HCT116 (cell line): ENCODE data around the gene HDAC7.

ENCODE experiments used
- EZH2 ChIP-seq: fragments of 200-600 bp; sonication (generic); IDR thresholded peaks from 2 replicates; pipeline ENCODE4 v1.6.1; 2017; ENCODE audit warnings: antibody characterized with exemption, mixed run types
- POLR2A ChIP-seq: IDR thresholded peaks from 2 replicates; pipeline ENCODE4 v1.7.0; 2011; ENCODE audit warnings: borderline replicate concordance; ENCODE audit not compliant: insufficient read depth, insufficient read length; ENCODE audit errors: extremely low read depth
- POLR2AphosphoS5 ChIP-seq: IDR thresholded peaks from 2 replicates; pipeline ENCODE4 v1.6.1; 2011; ENCODE audit warnings: mild to moderate bottlenecking, low read depth, low read length, moderate library complexity
- RAD21 ChIP-seq: IDR thresholded peaks from 2 replicates; pipeline ENCODE4 v1.6.1; 2012; ENCODE audit warnings: low read depth, mild to moderate bottlenecking
- SRF ChIP-seq: IDR thresholded peaks from 2 replicates; pipeline ENCODE4 v1.6.1; 2012; ENCODE audit warnings: low read depth
- ZNF274 ChIP-seq: fragments of 200-500 bp; sonication (Bioruptor generic); IDR thresholded peaks from 2 replicates; pipeline ENCODE4 v1.6.1; 2014; ENCODE audit warnings: mild to moderate bottlenecking, low read depth, low read length, inconsistent platforms
- TF ChIP-seq, protein P1 (sequence below), 3 experiments: fragments of 200-600 bp in 1 of 3; sonication (generic) in 1 of 3; IDR thresholded peaks in 2 of 3; conservative IDR thresholded peaks in 1 of 3; 2 replicates each; pipeline ENCODE4 v1.5.1; 2012 to 2017; ENCODE audit warnings: low read depth in 2 of 3, low read length in 2 of 3, antibody characterized with exemption in 1 of 3, borderline replicate concordance in 1 of 3, control low read depth in 1 of 3, mild to moderate bottlenecking in 1 of 3, mixed read lengths in 1 of 3, mixed run types in 1 of 3, moderate library complexity in 1 of 3; ENCODE audit not compliant: insufficient read depth in 1 of 3
- TF ChIP-seq, protein P2 (sequence below): IDR thresholded peaks from 2 replicates; pipeline ENCODE4 v1.6.1; 2012
- TF ChIP-seq, protein P3 (sequence below): IDR thresholded peaks from 2 replicates; pipeline ENCODE4 v1.6.1; 2012; ENCODE audit warnings: low read depth

DNA sequence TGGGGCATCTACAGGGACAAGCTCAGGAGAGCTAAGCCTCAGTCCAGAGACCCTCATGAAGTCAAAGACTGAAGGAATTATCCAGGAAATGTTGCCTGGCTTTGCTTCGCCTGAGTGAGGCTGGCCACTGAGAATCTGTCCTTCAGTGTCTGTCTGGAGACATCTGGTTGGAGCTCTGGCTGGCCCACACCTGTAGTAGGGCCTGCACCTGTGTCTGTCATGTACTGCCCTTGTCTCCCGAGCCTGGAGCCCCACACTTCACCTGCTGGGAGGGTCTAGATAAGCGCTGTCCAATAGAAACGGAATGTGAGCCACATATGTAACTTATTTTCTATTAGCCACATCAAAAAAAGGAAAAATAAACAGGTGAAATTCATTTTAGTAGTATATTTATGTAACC is 9.9 kb upstream of the HDAC7 start:
- TF ChIP-seq EZH2 (no peak), SRF (no peak), POLR2AphosphoS5 (no peak), ZNF274 (no peak), POLR2A (no peak), RAD21 (no peak)
- TF ChIP-seq, protein P1, sequence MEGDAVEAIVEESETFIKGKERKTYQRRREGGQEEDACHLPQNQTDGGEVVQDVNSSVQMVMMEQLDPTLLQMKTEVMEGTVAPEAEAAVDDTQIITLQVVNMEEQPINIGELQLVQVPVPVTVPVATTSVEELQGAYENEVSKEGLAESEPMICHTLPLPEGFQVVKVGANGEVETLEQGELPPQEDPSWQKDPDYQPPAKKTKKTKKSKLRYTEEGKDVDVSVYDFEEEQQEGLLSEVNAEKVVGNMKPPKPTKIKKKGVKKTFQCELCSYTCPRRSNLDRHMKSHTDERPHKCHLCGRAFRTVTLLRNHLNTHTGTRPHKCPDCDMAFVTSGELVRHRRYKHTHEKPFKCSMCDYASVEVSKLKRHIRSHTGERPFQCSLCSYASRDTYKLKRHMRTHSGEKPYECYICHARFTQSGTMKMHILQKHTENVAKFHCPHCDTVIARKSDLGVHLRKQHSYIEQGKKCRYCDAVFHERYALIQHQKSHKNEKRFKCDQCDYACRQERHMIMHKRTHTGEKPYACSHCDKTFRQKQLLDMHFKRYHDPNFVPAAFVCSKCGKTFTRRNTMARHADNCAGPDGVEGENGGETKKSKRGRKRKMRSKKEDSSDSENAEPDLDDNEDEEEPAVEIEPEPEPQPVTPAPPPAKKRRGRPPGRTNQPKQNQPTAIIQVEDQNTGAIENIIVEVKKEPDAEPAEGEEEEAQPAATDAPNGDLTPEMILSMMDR (IDR thresholded peaks at IDR 0.05 in 2 of 3, conservative IDR thresholded peaks at IDR 0.05 in 1 of 3; ENCODE audit: borderline replicate concordance in 1 of 3, insufficient read depth in 1 of 3, low read depth in 2 of 3, low read length in 2 of 3): no peak
- TF ChIP-seq, protein P2, sequence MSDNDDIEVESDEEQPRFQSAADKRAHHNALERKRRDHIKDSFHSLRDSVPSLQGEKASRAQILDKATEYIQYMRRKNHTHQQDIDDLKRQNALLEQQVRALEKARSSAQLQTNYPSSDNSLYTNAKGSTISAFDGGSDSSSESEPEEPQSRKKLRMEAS: no peak
- TF ChIP-seq, protein P3, sequence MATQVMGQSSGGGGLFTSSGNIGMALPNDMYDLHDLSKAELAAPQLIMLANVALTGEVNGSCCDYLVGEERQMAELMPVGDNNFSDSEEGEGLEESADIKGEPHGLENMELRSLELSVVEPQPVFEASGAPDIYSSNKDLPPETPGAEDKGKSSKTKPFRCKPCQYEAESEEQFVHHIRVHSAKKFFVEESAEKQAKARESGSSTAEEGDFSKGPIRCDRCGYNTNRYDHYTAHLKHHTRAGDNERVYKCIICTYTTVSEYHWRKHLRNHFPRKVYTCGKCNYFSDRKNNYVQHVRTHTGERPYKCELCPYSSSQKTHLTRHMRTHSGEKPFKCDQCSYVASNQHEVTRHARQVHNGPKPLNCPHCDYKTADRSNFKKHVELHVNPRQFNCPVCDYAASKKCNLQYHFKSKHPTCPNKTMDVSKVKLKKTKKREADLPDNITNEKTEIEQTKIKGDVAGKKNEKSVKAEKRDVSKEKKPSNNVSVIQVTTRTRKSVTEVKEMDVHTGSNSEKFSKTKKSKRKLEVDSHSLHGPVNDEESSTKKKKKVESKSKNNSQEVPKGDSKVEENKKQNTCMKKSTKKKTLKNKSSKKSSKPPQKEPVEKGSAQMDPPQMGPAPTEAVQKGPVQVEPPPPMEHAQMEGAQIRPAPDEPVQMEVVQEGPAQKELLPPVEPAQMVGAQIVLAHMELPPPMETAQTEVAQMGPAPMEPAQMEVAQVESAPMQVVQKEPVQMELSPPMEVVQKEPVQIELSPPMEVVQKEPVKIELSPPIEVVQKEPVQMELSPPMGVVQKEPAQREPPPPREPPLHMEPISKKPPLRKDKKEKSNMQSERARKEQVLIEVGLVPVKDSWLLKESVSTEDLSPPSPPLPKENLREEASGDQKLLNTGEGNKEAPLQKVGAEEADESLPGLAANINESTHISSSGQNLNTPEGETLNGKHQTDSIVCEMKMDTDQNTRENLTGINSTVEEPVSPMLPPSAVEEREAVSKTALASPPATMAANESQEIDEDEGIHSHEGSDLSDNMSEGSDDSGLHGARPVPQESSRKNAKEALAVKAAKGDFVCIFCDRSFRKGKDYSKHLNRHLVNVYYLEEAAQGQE: no peak
